Fibroblast of lung (primary cell): ENCODE results near the gene MAST2. TPM values are rescaled to one million over a fixed set of nuclear protein-coding genes. Genes with fewer than 3 reads are reported as not detected.

Source experiments
- DNase-seq, 2 donors: peaks; one replicate each; pipeline versions ENCODE4 v3.0.0 to v3.0.0-alpha.2; 2010; ENCODE audit warnings: low read depth in 2 of 2
- H2AFZ ChIP-seq: 2 replicates; pipeline ENCODE4 v1.5.1; 2012; ENCODE audit warnings: low read length, control low read depth, inconsistent platforms
- H3K27ac ChIP-seq: 2 replicates; pipeline ENCODE4 v1.5.1; 2011; ENCODE audit warnings: low read length, control low read depth; ENCODE audit not compliant: insufficient read depth
- H3K27me3 ChIP-seq: 2 replicates; pipeline ENCODE4 v1.5.1; 2011; ENCODE audit warnings: mild to moderate bottlenecking, low read length; ENCODE audit not compliant: control insufficient read depth, insufficient read depth
- H3K36me3 ChIP-seq: 2 replicates; pipeline ENCODE4 v1.5.1; 2011; ENCODE audit warnings: low read length; ENCODE audit not compliant: control insufficient read depth, insufficient read depth
- H3K4me1 ChIP-seq: 2 replicates; pipeline ENCODE4 v1.5.1; 2011; ENCODE audit warnings: low read length; ENCODE audit not compliant: control insufficient read depth, insufficient read depth; ENCODE audit errors: extremely low read depth
- H3K4me2 ChIP-seq: 2 replicates; pipeline ENCODE4 v1.5.1; 2011; ENCODE audit warnings: low read length, control low read depth; ENCODE audit not compliant: insufficient read depth; ENCODE audit errors: extremely low read depth
- H3K4me3 ChIP-seq, 4 experiments: fragments of 200-600 bp in 1 of 4; sonication (generic) in 1 of 4; replicated peaks in 1 of 4; 2 replicates each; pipeline ENCODE4 v1.5.1; 2011 to 2016; ENCODE audit warnings: low read length in 4 of 4, low read depth in 3 of 4, mild to moderate bottlenecking in 3 of 4, control low read depth in 2 of 4, inconsistent platforms in 1 of 4, mixed read lengths in 1 of 4; ENCODE audit not compliant: insufficient read depth in 1 of 4; ENCODE audit errors: control extremely low read depth in 1 of 4
- H3K79me2 ChIP-seq: 2 replicates; pipeline ENCODE4 v1.5.1; 2012; ENCODE audit warnings: mild to moderate bottlenecking, low read length, inconsistent platforms; ENCODE audit not compliant: control insufficient read depth, insufficient read depth
- H3K9ac ChIP-seq: 2 replicates; pipeline ENCODE4 v1.5.1; 2011; ENCODE audit warnings: mild to moderate bottlenecking, low read length, control low read depth; ENCODE audit not compliant: insufficient read depth
- H3K9me3 ChIP-seq: 2 replicates; pipeline ENCODE4 v1.5.1; 2012; ENCODE audit warnings: low read depth, low read length; ENCODE audit not compliant: control insufficient read depth, insufficient read depth
- H4K20me1 ChIP-seq: 2 replicates; pipeline ENCODE4 v1.5.1; 2011; ENCODE audit warnings: low read length; ENCODE audit not compliant: control insufficient read depth, insufficient read depth; ENCODE audit errors: extremely low read depth
- CTCF ChIP-seq, 2 donors: IDR thresholded peaks in 1 of 2; conservative IDR thresholded peaks in 1 of 2; 1 replicate in 1 of 2; 2 replicates in 1 of 2; pipeline ENCODE4 v1.5.1; 2011 to 2012; ENCODE audit warnings: low read length in 2 of 2, control low read depth in 1 of 2, inconsistent platforms in 1 of 2, low read depth in 1 of 2, mild to moderate bottlenecking in 1 of 2
- EZH2 ChIP-seq: IDR thresholded peaks from 2 replicates; pipeline ENCODE4 v1.5.1; 2012; ENCODE audit warnings: low read length, control low read depth, mild to moderate bottlenecking; ENCODE audit errors: missing control alignments
- polyA plus RNA-seq, 2 donors: library from polyadenylated mRNA; depleted of rRNA in 1 of 2; stranded (reverse) in 1 of 2; unstranded in 1 of 2; fragments of >200 nt; gene quantifications; 2 replicates each; pipeline ENCODE4 v1.2.1, GENCODE V29; 2011 to 2012; ENCODE audit warnings: missing spikeins in 1 of 2
- total RNA-seq: library from RNA; depleted of rRNA; stranded (reverse); fragments of >200 nt; gene quantifications from 2 replicates; pipeline ENCODE4 v1.2.1, GENCODE V29; 2014

Gene MAST2
- total and polyA plus RNA-seq, 2 donors (not counting 1 experiment from before 2014, with no cell fraction given), result 17.5 to 24.9 TPM

GRCh38 chr1:45804669-45804969, 1.2 kb downstream of the MAST2 start:
- Histone ChIP-seq H2AFZ (no peak overlapping the region), H3K27me3 (no peaks in the 10 kb centered on the region), H3K4me3 (peak overlapping the region; percentile 65 to 94 (median 76)), H3K27ac (no peak overlapping the region), H4K20me1 (no peaks in the 10 kb centered on the region), H3K9ac (no peak overlapping the region), H3K4me1 (peaks cover 8% of the 10 kb centered on the region), H3K4me2 (peak overlapping the region; percentile 83), H3K9me3 (no peaks in the 10 kb centered on the region), H3K36me3 (peaks cover 2% of the 10 kb centered on the region), H3K79me2 (peaks cover 30% of the 10 kb centered on the region)
- no peak for DNase-seq
- no peak for TF ChIP-seq EZH2
- no peak for TF ChIP-seq CTCF (conservative IDR thresholded peaks at IDR 0.05 in 1 of 2, IDR thresholded peaks at IDR 0.05 in 1 of 2; ENCODE audit: low read depth in 1 of 2, low read length in 2 of 2)

GRCh38 chr1:45806129-45806528, 2.7 kb downstream of the MAST2 start:
- Histone ChIP-seq H3K27me3 (no peaks in the 10 kb centered on the region), H2AFZ (no peak overlapping the region), H3K4me3 (no peak overlapping the region), H3K27ac (no peak overlapping the region), H3K4me2 (no peak overlapping the region), H4K20me1 (no peaks in the 10 kb centered on the region), H3K36me3 (peaks cover 2% of the 10 kb centered on the region), H3K4me1 (peaks cover 8% of the 10 kb centered on the region), H3K79me2 (peaks cover 37% of the 10 kb centered on the region), H3K9ac (no peak overlapping the region), H3K9me3 (no peaks in the 10 kb centered on the region)
- no peak for DNase-seq
- no peak for TF ChIP-seq CTCF (conservative IDR thresholded peaks at IDR 0.05 in 1 of 2, IDR thresholded peaks at IDR 0.05 in 1 of 2; ENCODE audit: low read depth in 1 of 2, low read length in 2 of 2)
- no peak for TF ChIP-seq EZH2

- DNase-seq, result no peak
- H3K4me3 ChIP-seq, result no peak overlapping the region
- H4K20me1 ChIP-seq, result no peaks in the 10 kb centered on the region
- no peaks in the 10 kb centered on the region for H3K4me1 ChIP-seq
- no peak overlapping the region for H3K27ac ChIP-seq
- peaks cover 32% of the 10 kb centered on the region for H3K79me2 ChIP-seq
- no peaks in the 10 kb centered on the region for H3K9me3 ChIP-seq
- TF ChIP-seq EZH2 (no peak), CTCF (conservative IDR thresholded peaks at IDR 0.05 in 1 of 2, IDR thresholded peaks at IDR 0.05 in 1 of 2; ENCODE audit: low read depth in 1 of 2, low read length in 2 of 2) (no peak)
- no peak overlapping the region for H3K9ac ChIP-seq
- H3K36me3 ChIP-seq, result peaks cover 2% of the 10 kb centered on the region
- no peaks in the 10 kb centered on the region for H3K27me3 ChIP-seq
- no peak overlapping the region for H3K4me2 ChIP-seq
- no peak overlapping the region for H2AFZ ChIP-seq
Measured at GRCh38 chr1:45809761-45810160, 6.3 kb downstream of the MAST2 start.
